GM21360 (cell line): ENCODE measurements around the gene GRIP2.
"Not testable (repeated sequence)": the region's sequence is repeated elsewhere in the genome, so short reads cannot be mapped to it uniquely, and the experiment has no call there.

ENCODE experiments used
- ATAC-seq: cut with Tn5 transposase; IDR thresholded peaks from one replicate; pipeline ENCODE4 v1.9.1; 2021; ENCODE audit warnings: mild to moderate bottlenecking, moderate library complexity; ENCODE audit not compliant: unreplicated experiment

GRIP2 gene

DNA sequence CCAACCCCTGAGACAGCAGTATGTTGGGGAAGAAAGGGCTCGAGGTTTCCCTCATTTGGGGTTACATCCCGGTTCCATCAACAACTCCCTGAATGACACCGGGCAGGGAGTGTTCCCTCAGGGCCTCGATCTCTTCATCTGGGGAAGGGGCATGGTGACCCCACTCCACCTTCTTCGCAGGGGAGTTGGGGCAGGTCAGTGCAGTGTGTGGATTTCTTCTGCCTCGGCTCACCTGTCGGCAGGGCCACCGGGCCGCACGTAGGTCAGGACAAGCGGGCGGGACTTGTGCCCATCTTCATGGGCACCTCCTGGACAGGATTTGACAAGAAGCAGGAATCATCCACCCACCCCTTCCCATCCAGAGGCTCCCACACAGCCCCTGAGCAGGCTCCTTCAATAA lies 17.4 kb downstream of the GRIP2 start:
- no peak for ATAC-seq

DNA sequence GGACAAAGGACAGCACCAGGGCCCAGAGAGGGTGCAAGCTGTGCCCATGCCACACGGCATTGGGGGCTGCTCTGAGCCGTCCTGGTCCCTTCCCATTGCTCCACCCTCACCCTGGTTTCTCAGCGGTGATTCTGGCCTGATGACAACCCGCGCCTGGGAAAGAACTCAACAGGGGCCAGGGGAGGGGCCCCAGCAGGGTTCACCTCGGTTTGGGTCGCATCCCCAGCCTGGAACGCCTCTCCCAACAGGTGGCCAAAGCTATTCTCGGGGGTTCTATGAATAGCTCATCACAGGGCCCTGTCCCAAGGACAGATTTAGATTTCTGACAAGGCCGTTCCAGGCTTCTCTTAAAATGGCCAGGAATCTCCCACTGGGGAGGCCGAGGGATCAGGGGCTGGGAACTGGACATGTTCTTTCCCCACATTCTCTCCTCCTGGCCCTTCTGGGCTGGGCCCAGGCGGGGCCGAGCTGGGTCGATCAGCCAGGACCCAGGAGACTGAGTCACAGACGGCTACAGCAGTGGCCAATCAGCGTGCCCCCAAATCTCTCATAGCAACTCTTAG lies 17.9 kb downstream of the GRIP2 start:
- no peak for ATAC-seq

GRCh38 chr3:14521611-14522010 lies 18.5 kb downstream of the GRIP2 start:
- ATAC-seq: no peak

GRCh38 chr3:14520967-14521366 lies 19.2 kb downstream of the GRIP2 start:
- no peak for ATAC-seq

DNA sequence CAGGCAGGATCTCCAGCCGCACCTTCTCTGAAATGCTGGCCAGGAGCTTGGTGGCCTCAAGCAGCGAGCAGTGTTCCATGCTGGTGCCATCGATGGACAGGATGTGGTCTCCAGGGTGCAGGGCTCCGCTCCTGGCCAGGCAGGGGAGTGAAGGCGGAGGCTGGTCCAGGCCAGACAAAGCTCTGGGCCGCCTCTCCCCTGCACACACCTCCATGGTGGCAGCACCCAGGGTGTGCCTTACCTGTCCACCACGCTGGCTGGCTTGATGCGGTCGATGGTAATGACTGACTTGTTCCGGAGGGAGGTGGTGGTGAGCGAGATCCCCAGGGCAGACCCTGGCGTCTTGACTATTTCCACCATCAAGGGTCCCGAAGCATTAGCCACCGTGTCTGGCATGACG lies 20.0 kb downstream of the GRIP2 start:
- ATAC-seq: no peak

DNA sequence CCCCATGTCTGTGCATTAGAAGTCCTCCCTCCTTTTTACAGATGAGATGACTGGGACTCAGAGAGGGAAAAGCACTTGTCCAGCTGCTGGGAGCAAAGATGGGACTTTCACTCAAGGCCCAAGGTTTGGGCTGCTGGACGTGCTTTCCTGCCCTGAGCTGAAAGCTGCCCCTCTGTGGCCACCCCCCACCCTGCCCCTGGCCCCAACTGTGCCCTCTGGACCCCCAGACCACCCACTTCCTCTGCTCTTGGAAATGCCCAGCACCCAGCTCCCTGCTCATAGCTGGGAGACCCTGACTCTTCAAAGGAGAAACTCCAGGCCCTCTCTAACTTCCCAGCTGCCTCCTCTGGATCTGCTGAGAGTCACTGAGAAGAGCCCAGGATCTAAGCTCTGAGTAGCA lies 20.7 kb downstream of the GRIP2 start:
- ATAC-seq: no peak

GRCh38 chr3:14518893-14519292 lies 21.2 kb downstream of the GRIP2 start:
- ATAC-seq: no peak

- ATAC-seq: no peak
These were observed 21.7 kb downstream of the GRIP2 start for GRCh38 chr3:14518432-14518802.

DNA sequence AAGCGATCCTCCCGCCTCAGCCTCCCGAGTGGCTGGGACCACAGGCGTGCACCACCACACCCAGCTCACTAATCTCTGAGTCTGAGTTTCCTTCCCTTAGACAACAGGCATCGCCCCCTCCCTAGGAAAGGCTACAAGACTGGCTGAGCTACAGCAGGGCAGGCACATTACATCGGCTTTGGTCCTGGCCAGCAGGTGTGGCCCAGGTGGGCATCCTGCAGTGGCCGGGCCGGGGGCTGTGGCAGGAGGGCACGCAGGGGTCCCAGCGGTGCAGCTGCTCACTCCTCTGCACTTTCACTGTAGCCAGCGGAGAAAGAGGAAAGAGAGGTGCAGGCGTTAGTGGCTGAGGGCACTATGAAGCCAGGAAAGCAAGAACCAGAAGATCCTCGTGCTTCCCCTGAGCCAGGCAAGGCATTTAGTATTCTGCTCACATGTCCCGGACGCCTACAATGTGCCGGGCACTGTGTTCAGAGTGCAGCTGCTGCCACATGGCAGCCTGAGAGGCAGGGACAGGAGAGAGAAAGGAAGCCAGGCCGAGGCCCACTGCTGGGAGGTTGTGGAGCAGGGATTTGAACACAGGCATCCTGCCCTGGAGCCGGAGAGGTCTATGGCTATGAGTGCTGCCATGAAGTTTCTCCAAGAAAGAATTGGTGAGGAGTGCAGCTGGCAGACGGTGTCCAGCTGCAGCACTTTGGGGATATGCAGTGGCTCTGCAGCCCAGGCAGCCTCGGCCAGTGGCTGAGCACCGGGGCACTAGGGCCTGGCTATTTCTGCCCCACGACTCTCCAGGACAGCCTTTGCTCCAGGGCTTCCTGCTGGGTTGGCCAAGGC lies 22.3 kb downstream of the GRIP2 start:
- no peak for ATAC-seq

GRCh38 chr3:14516738-14517345 lies 23.3 kb downstream of the GRIP2 start:
- no peak for ATAC-seq

- ATAC-seq: not testable (repeated sequence)
These were observed 24.6 kb downstream of the GRIP2 start for GRCh38 chr3:14515526-14515925.

DNA sequence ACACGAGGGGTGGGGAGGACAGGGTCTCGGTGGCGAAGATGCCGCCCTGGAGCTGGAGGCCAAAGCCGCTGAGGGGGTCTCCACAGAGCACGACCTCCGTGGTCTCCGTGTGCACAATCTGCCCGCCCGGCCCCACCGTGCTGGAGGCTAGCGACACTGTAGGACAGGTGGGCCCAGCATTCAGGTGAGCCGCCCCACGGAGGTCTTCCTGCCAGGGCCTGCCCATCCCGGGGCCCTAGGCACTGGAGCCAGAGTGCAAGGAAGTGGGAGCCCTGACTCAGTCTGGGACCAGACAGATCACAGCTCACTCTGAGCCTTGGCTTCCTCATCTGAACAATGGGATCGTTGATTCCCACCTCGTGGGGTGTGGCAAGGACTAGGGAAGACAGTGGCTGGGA lies 25.8 kb downstream of the GRIP2 start:
- no peak for ATAC-seq

GRCh38 chr3:14513566-14514322 lies 26.4 kb downstream of the GRIP2 start:
- no peak for ATAC-seq

DNA sequence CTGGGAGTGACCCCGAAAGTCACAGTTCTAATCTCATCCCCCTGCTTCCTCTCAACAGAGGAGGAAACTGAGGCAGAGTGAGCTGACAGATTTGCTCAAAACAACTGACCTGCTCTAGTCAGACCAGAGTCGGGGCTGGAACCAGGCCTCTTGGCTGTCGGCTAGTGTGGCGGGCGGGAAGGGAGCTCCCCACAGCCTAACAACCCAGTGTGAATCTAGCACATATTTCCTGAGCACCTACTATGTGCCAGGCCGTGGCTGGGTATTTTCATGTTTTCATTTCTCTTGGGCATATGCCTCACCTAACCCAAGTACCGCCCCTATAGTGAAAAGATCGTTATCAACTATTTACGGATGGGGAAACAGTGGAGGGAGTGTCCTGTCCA lies 27.2 kb downstream of the GRIP2 start:
- no peak for ATAC-seq

DNA sequence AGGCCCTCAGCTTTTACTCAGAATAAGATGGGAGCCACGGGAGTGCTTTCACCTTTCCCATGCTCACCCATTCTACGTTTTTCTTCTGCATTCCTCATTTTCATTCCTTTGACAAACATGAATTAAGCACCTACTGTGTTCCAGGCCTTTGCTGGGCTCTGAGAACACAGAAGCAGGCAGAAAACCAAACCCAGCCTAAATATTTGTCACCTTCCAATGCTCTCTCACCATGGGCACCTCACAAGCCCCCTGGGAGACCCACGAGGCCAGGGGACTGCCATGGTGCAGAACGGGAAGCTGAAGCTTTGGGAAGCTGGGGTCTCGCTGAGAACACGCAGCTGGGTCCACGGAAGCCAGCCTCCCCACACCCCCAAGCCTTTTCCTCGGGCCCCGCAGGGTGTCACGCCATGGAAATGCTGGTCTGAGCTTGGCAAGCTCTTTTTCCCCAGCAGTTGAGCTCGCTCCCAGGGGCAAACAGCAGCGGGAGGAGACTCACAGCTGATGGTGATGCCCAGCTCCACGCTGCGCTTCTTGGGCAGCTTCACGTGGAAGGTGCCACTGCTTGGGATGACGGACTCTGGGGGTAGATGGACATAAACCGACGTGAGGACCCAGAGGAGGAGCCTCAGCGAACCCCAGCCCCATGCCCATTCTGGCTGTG lies 27.7 kb downstream of the GRIP2 start:
- no peak for ATAC-seq

DNA sequence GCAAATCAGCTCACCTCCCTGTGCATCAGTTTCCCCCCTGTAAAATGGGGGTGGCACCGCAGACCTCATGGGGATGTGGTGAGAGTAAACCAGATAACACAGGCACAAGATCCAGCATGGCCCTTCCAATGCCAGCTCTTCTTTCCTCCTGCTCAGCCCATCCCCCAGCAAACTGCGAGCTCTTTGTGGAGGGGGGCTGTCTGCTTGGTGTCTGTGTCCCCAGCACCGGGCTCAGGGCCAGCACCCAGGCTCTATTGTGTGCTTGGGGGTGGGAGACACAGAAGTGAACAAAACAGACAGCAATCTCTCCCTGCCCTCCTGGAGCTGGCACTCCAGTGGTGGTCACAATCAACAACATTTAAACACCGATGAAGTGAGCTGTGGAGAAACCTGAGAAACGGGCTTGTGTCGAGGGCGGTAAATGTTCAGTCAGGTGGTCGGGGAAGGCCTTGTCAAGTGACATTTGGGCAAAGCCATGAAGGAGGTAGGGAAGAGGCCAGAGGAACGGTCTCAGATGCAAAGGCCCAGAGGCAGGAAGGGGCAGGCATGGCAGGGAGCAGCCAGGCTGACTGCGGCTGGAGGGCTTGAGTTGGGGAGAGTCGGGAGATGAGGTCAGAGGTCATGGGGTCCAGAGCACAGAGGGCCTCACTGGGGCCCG lies 28.4 kb downstream of the GRIP2 start:
- ATAC-seq: no peak

DNA sequence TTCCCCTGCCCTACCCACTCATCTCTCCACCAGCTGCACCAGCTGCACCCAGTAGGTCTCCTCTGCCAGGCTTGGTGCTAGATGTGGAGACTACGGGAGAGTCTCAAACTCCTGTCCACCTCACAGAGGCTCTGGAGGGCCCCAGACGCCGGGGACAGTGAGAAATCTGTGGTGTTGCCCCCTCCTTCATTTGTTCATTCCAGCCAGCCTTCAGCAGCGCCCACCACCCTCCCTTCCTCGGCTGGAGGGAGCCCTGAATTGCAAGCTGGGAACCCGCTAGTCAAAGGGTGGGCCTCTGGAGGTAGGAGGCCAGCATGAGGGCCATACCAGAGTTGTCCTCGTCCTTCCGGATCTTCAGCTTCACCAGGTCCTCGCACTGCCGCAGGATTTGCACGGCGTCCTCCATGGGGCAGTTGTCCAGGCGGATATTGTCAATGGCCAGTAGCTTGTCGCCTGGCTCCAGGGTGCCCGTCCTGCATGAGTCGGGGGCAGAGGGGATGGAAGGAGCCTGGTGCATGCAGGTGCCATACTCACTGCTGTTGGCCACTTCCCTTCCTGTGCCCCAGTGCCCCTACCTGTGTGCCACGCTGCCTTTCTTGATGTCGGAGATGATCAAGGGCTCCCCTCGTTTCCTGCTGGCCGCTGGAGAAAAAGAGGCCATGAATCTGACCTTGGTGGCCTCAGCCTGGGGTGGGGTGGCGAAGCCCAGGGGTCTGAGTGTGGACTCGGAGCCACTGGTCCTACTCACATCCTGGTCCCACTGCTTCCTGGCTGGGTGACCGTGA lies 29.1 kb downstream of the GRIP2 start:
- ATAC-seq: no peak

GRCh38 chr3:14509796-14510100 lies 30.4 kb downstream of the GRIP2 start:
- ATAC-seq: no peak

DNA sequence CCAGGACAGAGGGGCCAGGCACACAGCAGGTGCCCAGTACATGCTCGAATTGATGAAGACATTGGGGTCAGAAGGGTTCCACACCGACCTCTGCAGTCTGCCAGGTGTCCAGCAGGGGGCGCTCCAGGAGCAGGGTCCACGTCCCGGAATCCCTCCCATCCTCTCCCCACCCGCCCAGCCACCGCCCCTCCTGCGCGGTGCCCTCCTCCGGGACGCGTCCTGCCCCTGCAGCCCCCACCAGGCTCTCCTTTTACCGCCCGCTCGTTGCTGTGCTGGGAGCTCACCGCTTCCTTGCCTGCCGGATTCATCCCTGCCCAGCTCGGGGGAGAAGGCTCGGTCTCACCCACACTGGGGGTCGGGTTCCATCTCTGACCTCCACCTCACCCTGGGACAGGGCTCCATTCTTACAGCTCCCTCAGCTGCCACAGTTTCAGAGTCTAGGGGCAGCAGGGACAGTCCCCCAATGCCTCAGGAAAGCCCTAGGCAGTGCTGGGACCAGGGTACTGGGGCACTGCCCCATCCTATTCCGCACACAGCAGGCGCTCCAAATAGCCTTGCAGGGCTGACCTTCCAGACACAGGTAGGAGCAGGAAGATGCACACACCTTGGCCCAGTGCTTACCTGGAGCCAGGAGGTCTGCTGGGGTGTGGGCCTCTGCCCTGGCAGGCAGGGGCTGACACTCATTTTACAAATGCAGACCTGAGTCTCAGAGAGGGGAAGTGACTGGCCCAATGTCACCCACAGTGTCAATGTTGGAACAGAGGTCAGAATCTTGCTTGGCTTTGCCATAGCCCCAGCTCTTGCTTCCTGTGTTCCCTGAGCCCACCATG lies 31.0 kb downstream of the GRIP2 start:
- no peak for ATAC-seq
